NCI-H69 (cell line): Measurements from ENCODE around the gene KRTAP4-9.
A peak's percentile ranks its signal among the peaks of the same experiment; 100 is the strongest.
"Not testable (repeated sequence)": the region's sequence is repeated elsewhere in the genome, so short reads cannot be mapped to it uniquely, and the experiment has no call there.

Experiments used
- DNase-seq: peaks from one replicate; lab custom pipeline; 2025; lab: John Stamatoyannopoulos, UW

KRTAP4-9 gene

DNA sequence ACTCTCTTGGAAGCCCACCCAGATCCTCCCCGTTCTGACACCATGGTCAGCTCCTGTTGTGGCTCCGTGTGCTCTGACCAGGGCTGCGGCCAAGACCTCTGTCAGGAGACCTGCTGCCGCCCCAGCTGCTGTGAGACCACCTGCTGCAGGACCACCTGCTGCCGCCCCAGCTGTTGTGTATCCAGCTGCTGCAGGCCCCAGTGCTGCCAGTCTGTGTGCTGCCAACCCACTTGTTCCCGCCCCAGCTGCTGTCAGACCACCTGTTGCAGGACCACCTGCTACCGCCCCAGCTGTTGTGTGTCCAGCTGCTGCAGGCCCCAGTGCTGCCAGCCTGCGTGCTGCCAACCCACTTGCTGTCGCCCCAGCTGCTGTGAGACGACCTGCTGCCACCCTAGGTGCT lies at the start of gene KRTAP4-9:
Gene KRTAP4-9, plus strand, starts transcription at position 43 of the 400 bp plus-strand sequence. Its CDS starts 0 bp downstream, at position 43.
- DNase-seq: not testable (repeated sequence)

- DNase-seq: no peak
These were observed 47.6 kb upstream of the KRTAP4-9 start for GRCh38 chr17:41057547-41057946.

GRCh38 chr17:41058741-41059140 lies 46.4 kb upstream of the KRTAP4-9 start:
- no peak for DNase-seq

GRCh38 chr17:41059276-41060051 lies 45.7 kb upstream of the KRTAP4-9 start:
- peak; percentile 6 for DNase-seq

GRCh38 chr17:41060052-41060604 lies 45.1 kb upstream of the KRTAP4-9 start, which contains the start of gene KRTAP2-3:
TSS of gene KRTAP2-3 (minus strand) at chr17:41060114. CDS start at chr17:41060050, 64 bp downstream.
- no peak for DNase-seq

- DNase-seq: no peak
These were observed 43.2 kb upstream of the KRTAP4-9 start for GRCh38 chr17:41061964-41062363.

GRCh38 chr17:41063449-41063848 lies 41.7 kb upstream of the KRTAP4-9 start:
- DNase-seq: no peak

- no peak for DNase-seq
These were observed 40.9 kb upstream of the KRTAP4-9 start for GRCh38 chr17:41064301-41064700.

GRCh38 chr17:41065016-41065689 lies 40.0 kb upstream of the KRTAP4-9 start:
- not testable (repeated sequence) for DNase-seq

DNA sequence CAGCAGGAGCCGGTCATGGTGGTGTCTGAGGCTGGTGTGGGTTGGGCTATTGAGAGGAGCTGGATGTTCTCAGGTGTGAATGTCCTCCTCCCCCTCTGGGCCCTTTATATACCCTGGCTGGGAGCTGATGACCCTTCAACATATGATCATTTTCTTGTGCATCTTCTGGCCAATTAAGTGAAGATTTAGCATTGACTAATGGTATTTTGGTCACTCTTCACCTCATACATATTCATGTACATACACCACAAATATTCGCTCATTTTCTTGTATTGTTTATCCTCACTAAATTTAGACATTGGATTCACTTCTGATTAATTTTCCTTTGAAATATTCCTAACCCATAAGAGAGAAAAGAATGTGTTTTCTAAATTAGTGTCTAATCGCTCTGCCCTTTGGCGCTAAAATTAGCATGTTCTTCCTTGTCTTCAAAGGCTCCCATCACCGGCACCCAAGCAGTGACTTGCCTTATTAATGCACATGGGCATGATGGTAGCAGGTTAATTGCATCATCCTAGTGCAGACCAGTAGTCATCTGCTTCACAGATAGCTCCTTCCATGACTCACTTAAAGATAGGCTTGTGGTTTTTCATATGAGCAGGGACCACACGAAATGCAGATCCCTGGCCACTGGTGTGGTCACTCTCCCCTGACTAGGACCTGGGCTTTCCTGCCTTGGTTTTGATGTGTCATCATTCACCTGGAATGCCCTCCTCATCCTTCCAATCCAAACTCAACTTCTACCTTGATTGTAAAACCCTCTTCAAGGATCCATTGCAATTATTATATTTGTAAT lies 39.2 kb upstream of the KRTAP4-9 start, which contains the start of gene KRTAP2-4:
Gene KRTAP2-4, minus strand, starts transcription at position 51 of the 796 bp plus-strand sequence. Its CDS starts 34 bp downstream, at position 17.
- no peak for DNase-seq

GRCh38 chr17:41067281-41067680 lies 37.9 kb upstream of the KRTAP4-9 start:
- DNase-seq: no peak

GRCh38 chr17:41069031-41069430 lies 36.2 kb upstream of the KRTAP4-9 start:
- no peak for DNase-seq

DNA sequence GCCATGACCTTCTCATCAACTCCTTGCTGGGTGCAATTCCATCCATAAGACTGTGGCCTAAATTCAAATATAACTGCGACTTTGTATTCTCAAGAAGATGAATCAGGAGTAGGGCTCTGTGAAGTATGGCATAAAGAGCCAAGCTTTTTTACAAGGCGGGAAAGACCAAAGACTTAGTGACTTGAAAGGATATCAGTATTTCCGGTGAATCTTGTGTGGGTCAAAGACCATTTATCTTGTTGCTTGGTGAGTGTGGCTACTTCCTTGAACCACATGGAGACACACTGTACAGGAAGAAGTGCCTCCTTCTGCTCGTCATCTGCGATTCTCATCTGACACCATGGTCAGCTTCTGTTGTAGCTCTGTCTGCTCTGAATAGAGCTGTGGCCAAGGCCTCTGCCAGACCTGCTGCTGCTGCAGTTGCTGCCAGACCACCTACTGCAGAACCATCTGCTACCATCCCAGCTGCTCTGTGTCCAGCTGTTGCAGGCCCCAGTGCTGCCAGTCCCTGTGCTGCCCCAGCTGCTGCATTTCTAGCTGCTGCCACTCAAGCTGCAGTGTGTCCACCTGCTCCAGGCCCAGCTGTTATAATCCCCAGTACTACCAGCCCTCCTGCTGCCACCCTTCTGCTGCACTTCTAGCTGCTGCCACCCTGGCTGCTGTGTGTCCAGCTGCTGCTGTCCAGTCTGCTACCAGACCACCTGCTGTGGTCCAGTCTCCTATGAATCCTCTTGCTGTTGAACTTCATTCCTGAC lies 33.4 kb upstream of the KRTAP4-9 start:
- DNase-seq: peak; percentile 62

- no peak for DNase-seq
These were observed 31.5 kb upstream of the KRTAP4-9 start for GRCh38 chr17:41073676-41074075.

DNA sequence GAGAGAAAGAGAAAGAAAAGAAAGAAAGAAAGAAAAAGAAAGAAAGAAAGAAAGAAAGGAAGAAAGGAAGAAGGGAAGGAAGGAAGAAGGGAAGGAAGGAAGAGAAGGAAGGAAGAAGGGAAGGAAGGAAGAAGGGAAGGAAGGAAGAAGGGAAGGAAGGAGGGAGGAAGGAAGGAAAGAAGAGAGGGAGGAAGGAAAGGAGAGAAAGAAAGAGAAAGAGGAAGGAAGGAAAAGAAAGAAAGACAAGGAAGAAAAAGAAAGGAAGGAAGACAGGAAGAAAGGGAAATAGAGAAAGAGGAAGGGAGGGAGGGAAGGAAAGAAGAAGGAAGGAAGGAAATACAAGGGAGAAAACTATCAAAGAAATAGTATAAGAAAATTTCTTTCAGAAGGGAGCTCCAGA lies 28.4 kb upstream of the KRTAP4-9 start:
- DNase-seq: no peak

DNA sequence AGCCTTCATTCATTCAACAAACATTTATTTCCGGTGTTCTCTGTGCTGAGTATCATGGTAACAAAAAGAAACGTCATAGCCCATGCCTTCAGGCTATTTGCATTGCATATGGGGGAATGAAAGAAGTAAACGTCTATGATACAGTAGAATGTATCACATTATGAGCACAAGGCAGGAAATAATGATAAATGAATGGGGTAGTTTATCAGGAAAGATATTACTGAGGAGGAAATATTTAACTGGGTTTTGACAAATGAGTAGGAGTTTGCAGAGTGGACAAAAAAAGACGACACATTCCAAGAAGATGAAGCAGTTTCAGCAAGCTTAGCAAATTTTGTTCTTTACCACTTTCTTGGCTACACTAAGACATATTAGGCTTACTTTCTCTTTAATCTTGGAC lies 22.6 kb upstream of the KRTAP4-9 start:
- DNase-seq: peak; percentile 43

DNA sequence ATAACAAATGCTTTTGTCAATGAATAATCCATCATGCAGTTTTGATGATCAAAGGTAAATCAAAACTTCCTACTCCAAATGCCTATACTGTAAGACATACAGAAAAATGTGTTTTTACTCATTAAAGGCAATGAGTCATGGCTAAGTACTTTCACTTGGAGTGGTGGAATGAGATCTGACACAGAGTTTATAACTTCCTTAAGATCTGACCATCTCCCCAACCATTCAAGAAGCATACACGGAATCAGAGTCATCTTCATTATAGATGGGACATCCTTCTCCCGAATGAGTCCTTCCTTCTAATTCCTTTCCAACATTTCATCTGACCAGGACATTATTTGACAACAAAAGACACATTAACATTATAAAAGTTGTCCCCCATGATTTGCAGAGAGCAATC lies 21.8 kb upstream of the KRTAP4-9 start:
- DNase-seq: not testable (repeated sequence)

GRCh38 chr17:41084100-41084856 lies 20.9 kb upstream of the KRTAP4-9 start, which contains the start of gene KRTAP4-7:
TSS of gene KRTAP4-7 (plus strand) at chr17:41084150. CDS start at chr17:41084207, 57 bp downstream.
- not testable (repeated sequence) for DNase-seq

DNA sequence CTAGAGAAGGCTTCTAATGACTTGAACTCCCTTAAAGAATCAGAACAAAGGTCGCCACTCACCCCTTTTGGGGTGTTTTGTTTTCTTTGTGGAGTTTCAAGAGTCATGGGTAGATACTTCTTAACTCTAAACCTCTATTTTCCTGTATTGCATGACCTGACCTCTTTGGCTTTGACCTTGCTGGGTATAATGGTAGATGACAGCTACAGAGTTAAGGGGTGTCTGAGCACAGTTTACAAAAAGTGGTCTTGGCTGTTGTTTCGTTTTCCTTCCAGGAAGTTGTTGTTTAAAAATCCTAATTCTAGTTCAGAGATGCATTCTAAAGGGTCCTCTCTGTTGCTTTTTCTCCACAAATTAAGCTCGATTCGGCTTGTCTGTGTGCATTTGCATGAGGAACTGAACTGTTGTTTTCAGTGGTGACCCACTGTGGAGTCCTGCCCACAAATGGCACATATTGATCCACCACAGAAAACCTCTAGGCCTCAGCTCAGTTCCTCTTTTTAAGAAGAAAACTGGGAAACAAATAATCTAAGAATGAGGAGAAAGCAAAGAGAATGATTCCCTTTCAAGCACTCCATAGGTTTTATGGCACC lies 16.3 kb upstream of the KRTAP4-9 start:
- not testable (repeated sequence) for DNase-seq

DNA sequence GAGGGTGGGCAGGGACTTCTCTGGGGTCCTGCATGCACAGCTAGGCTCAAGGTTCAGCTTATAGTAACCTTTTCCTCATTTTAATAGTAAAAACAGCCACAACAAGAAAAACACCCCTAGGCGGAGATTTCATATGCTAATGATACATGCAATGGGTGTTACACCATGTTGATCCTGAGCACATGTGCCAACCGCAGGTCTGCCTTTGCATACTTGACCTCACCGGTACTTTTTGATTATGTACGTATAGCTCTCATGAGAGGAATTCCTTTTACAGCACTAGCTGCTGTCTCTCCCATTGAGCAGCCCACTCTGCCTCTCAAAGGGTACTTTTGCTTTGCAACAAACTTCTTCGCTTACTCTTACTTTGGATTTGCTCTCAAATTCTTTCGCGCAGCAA lies 9.1 kb upstream of the KRTAP4-9 start:
- no peak for DNase-seq
